Mammary epithelial cell (primary cell): ENCODE measurements around the gene TMEM132C.

Source experiments
- EZH2 ChIP-seq: IDR thresholded peaks from 2 replicates; pipeline ENCODE4 v1.6.1; 2012; ENCODE audit warnings: low read length, inconsistent platforms, borderline replicate concordance
- TF ChIP-seq, protein P1 (sequence below), 2 donors: IDR thresholded peaks in 1 of 2; conservative IDR thresholded peaks in 1 of 2; 2 replicates each; pipeline ENCODE4 v1.5.1; 2011 to 2012; ENCODE audit warnings: inconsistent platforms in 2 of 2, low read length in 2 of 2, mild to moderate bottlenecking in 2 of 2, control low read depth in 1 of 2, low read depth in 1 of 2; ENCODE audit not compliant: insufficient read depth in 1 of 2; ENCODE audit errors: extremely low read depth in 1 of 2

DNA sequence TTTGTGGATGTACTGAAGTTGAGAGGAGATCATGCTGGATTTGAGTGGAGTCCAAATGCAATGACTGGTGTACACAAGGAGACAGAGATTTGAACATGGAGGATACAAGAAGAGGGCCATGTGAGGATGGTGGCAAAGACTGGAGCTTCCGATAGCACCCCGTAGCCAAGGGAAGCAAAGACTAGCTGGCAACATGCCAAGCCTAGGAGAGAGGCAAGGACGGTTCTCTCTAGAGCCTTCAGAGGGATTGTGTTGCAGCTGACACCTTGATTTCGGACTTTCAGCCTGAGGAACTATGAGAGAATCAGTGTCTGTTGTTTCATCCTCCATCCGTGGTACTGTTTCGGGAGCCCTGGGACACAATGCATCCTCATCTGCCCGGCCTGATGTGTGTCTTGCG is 354.3 kb downstream of the TMEM132C start:
- TF ChIP-seq, protein P1, sequence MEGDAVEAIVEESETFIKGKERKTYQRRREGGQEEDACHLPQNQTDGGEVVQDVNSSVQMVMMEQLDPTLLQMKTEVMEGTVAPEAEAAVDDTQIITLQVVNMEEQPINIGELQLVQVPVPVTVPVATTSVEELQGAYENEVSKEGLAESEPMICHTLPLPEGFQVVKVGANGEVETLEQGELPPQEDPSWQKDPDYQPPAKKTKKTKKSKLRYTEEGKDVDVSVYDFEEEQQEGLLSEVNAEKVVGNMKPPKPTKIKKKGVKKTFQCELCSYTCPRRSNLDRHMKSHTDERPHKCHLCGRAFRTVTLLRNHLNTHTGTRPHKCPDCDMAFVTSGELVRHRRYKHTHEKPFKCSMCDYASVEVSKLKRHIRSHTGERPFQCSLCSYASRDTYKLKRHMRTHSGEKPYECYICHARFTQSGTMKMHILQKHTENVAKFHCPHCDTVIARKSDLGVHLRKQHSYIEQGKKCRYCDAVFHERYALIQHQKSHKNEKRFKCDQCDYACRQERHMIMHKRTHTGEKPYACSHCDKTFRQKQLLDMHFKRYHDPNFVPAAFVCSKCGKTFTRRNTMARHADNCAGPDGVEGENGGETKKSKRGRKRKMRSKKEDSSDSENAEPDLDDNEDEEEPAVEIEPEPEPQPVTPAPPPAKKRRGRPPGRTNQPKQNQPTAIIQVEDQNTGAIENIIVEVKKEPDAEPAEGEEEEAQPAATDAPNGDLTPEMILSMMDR (conservative IDR thresholded peaks at IDR 0.05 in 1 of 2, IDR thresholded peaks at IDR 0.05 in 1 of 2; ENCODE audit: extremely low read depth in 1 of 2, insufficient read depth in 1 of 2, low read depth in 1 of 2, low read length in 2 of 2), result no peak
- no peak for TF ChIP-seq EZH2
